ENCODE measurements around the gene DNM3. TPM values are rescaled to one million over a fixed set of nuclear protein-coding genes. Genes with fewer than 3 reads are reported as not detected.

Gene DNM3
- total RNA-seq, 2 experiments from 2014 or later = 1.6 to 1.8 TPM

- DNase-seq (peak in 2 of 14 experiments; percentile 32 to 64), ATAC-seq (ENCODE audit: poor library complexity) (no peak)
- Histone ChIP-seq H3K27ac (ENCODE audit: low read depth in 1 of 2, low read length in 2 of 2) (peak overlapping the region; percentile 31 to 43), H3K4me1 (ENCODE audit: insufficient read depth, low read length) (peaks cover 34% of the 10 kb centered on the region), H3K27me3 (ENCODE audit: control insufficient read depth in 1 of 2, insufficient read depth in 2 of 2, low read length in 2 of 2) (no peaks in the 10 kb centered on the region), H3K4me3 (ENCODE audit: low read length) (peak overlapping the region; percentile 17), H3K36me3 (ENCODE audit: insufficient read depth, low read length) (no peaks in the 10 kb centered on the region), H3K9me3 (ENCODE audit: control insufficient read depth in 1 of 2, insufficient read depth in 1 of 2, low read length in 2 of 2) (no peaks in the 10 kb centered on the region)
- H3K36me3 Mint-ChIP-seq (ENCODE audit: low read depth) = no peaks in the 10 kb centered on the region
- ChIA-PET POLR2A (interaction anchor here (0.7 to 3.9 kb wide), 5 partner anchors 17 to 105 kb away, joined by 3 to 25 read pairs (median 10); partner anchors contain the start of genes PIGC and SUCO), CTCF (no interaction called here)
- H3K27ac Mint-ChIP-seq = no peak overlapping the region
- no peaks in the 10 kb centered on the region for H3K27me3 Mint-ChIP-seq
- intact Hi-C loops (cut with DNase I, micrococcal nuclease) = loop anchor here (5.0 kb wide), 2 partner anchors 290 to 295 kb away; no protein-coding TSS in a partner anchor
- no peak overlapping the region for H3K4me3 Mint-ChIP-seq
- no peaks in the 10 kb centered on the region for H3K9me3 Mint-ChIP-seq
- peaks cover 16% of the 10 kb centered on the region for H3K4me1 Mint-ChIP-seq (ENCODE audit: low read depth)
- TF ChIP-seq CTCF (IDR thresholded peaks at IDR 0.05) = no peak
These were observed 585.9 kb downstream of the DNM3 start for GRCh38 chr1:172427191-172427590.

GRCh38 chr1:172429331-172430127, 588.2 kb downstream of the DNM3 start:
- CTCF ChIA-PET = interaction anchor here (0.9 to 1.9 kb wide), 7 partner anchors 10 to 290 kb away, joined by 3 to 7 read pairs (median 4); partner anchors contain the start of gene PIGC
- no peaks in the 10 kb centered on the region for H3K27me3 Mint-ChIP-seq
- Histone ChIP-seq H3K9me3 (ENCODE audit: control insufficient read depth in 1 of 2, insufficient read depth in 1 of 2, low read length in 2 of 2) (no peaks in the 10 kb centered on the region), H3K27me3 (ENCODE audit: control insufficient read depth in 1 of 2, insufficient read depth in 2 of 2, low read length in 2 of 2) (no peaks in the 10 kb centered on the region), H3K27ac (ENCODE audit: low read depth in 1 of 2, low read length in 2 of 2) (no peak overlapping the region), H3K4me1 (ENCODE audit: insufficient read depth, low read length) (peaks cover 39% of the 10 kb centered on the region), H3K4me3 (ENCODE audit: low read length) (no peak overlapping the region), H3K36me3 (ENCODE audit: insufficient read depth, low read length) (no peaks in the 10 kb centered on the region)
- H3K4me3 Mint-ChIP-seq = peak overlapping the region; percentile 64
- DNase-seq (peak in 12 of 14 experiments; percentile 8 to 81 (median 34)), ATAC-seq (ENCODE audit: poor library complexity) (peak; percentile 75)
- peak overlapping the region; percentile 75 for H3K27ac Mint-ChIP-seq
- POLR2A ChIA-PET = interaction anchor here (0.7 to 3.9 kb wide), 7 partner anchors 10 to 290 kb away, joined by 3 to 25 read pairs (median 3); partner anchors contain the start of genes PIGC and SUCO
- peak; percentile 80 for TF ChIP-seq CTCF (IDR thresholded peaks at IDR 0.05)
- intact Hi-C loops (cut with DNase I, micrococcal nuclease) = loop anchor here (1.0 to 5.0 kb wide), 6 partner anchors 15 to 427 kb away; partner anchors contain the start of gene PIGC (in 2 of the 2)
- H3K36me3 Mint-ChIP-seq (ENCODE audit: low read depth) = peaks cover 9% of the 10 kb centered on the region
- H3K4me1 Mint-ChIP-seq (ENCODE audit: low read depth) = peaks cover 39% of the 10 kb centered on the region
- no peaks in the 10 kb centered on the region for H3K9me3 Mint-ChIP-seq

- peak overlapping the region; percentile 75 for H3K27ac Mint-ChIP-seq
- no peak for ATAC-seq (ENCODE audit: poor library complexity)
- Histone ChIP-seq H3K4me3 (ENCODE audit: low read length) (no peak overlapping the region), H3K36me3 (ENCODE audit: insufficient read depth, low read length) (no peaks in the 10 kb centered on the region), H3K27me3 (ENCODE audit: control insufficient read depth in 1 of 2, insufficient read depth in 2 of 2, low read length in 2 of 2) (no peaks in the 10 kb centered on the region), H3K4me1 (ENCODE audit: insufficient read depth, low read length) (peaks cover 39% of the 10 kb centered on the region), H3K27ac (ENCODE audit: low read depth in 1 of 2, low read length in 2 of 2) (no peak overlapping the region), H3K9me3 (ENCODE audit: control insufficient read depth in 1 of 2, insufficient read depth in 1 of 2, low read length in 2 of 2) (no peaks in the 10 kb centered on the region)
- TF ChIP-seq CTCF (IDR thresholded peaks at IDR 0.05) = no peak
- peaks cover 40% of the 10 kb centered on the region for H3K4me1 Mint-ChIP-seq (ENCODE audit: low read depth)
- ChIA-PET CTCF (interaction anchor here (0.9 to 1.9 kb wide), 7 partner anchors 9 to 290 kb away, joined by 3 to 7 read pairs (median 4); partner anchors contain the start of gene PIGC), POLR2A (interaction anchor here (0.7 to 3.9 kb wide), 7 partner anchors 10 to 290 kb away, joined by 3 to 25 read pairs (median 3); partner anchors contain the start of genes PIGC and SUCO)
- no peaks in the 10 kb centered on the region for H3K9me3 Mint-ChIP-seq
- no peak for DNase-seq
- peaks cover 12% of the 10 kb centered on the region for H3K36me3 Mint-ChIP-seq (ENCODE audit: low read depth)
- no peaks in the 10 kb centered on the region for H3K27me3 Mint-ChIP-seq
- H3K4me3 Mint-ChIP-seq = no peak overlapping the region
- intact Hi-C loops (cut with DNase I, micrococcal nuclease) = loop anchor here in 1 of 2 experiments (5.0 kb wide), 1 partner anchor 428 kb away; no protein-coding TSS in a partner anchor
These were observed 588.8 kb downstream of the DNM3 start for GRCh38 chr1:172430128-172430454.

Measured in CD4-positive, alpha-beta T cell (primary cell).